Dedifferentiated amniotic fluid mesenchymal stem cell (primary cell): Measurements from ENCODE around the gene MAEA.

Source experiments
- DNase-seq: peaks from one replicate; pipeline ENCODE4 v3.0.0-alpha.2; 2016; ENCODE audit errors: extremely low spot score

Gene MAEA

GRCh38 chr4:1300466-1301455 lies 11.1 kb downstream of the MAEA start:
- no peak for DNase-seq

DNA sequence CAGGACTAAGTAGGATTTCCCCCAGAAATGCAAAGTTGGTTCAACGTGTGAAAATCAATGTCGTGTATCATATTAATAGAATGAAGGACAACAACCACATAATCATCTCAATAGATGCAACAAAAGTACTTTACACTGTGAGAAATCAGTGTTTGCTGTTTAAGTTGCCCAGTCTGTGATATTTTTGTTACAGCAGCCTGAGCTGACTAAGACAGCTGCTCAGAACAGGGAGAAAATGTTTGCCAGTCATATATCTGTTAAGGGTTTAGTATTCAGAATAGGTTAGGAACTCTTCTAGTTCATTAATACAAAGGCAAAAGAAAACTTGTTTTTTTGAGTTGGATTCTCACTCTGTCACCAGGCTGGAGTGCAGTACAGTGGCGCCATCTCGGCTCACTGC lies 12.5 kb downstream of the MAEA start:
- DNase-seq: no peak

DNA sequence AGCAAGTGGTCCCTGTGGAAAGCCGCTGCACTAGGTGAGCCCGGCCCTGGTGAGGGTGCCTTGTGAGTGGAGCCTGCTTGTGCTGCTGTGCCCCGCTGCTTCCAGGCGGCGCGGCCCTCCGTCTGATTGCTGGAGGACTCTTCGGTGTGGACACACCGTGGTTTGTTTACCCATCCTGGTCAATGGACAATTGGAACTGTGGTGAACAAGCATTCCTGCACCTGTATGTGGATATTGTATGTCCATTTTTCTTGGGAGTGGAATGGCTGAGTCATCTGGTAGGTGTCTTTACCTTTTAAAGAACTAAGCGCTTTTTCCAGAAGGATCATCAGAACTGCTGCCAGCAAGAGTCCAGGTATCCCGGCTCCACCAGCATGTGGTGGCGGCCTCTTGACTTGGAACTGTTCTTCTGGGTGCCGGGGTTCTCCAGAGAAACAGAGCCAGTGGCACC lies 15.6 kb downstream of the MAEA start:
- no peak for DNase-seq

DNA sequence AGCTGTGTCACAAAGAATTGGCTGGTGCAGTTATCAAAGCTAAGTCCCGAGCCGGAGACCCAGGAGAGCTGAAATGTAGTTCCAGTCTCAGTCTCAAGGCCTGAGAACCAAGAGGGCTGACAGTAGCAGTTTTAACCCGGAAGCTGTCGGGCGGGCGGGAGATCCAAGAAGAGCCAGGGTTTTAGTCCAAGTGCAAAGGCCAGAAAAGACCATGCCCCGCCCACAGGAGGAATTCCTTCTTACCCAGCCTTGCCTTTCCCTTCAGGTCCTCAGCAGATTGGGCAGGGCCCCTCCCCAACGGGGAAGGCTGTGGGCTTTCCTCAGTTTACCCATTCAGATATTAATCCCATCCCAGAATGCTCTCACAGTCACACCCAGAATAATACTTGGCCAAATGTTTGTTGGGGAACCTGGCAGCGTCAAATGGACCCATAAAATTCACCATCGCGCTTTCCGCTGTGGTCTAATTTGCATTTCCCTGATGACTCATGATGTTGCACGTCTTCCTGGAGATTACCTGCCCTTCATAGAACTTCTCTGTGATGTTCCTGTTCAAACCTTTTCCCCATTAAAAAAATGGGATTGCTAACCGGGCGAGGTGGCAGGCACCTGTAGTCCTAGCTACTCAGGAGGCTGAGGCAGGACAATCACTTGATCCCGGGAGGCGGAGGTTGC lies 16.2 kb downstream of the MAEA start:
- DNase-seq: no peak

GRCh38 chr4:1307951-1308735 lies 18.5 kb downstream of the MAEA start:
- DNase-seq: no peak

- DNase-seq: peak; percentile 75
Observed at GRCh38 chr4:1309261-1310010, 19.7 kb downstream of the MAEA start.

- DNase-seq: no peak
Observed at GRCh38 chr4:1310031-1310795, 20.5 kb downstream of the MAEA start.

DNA sequence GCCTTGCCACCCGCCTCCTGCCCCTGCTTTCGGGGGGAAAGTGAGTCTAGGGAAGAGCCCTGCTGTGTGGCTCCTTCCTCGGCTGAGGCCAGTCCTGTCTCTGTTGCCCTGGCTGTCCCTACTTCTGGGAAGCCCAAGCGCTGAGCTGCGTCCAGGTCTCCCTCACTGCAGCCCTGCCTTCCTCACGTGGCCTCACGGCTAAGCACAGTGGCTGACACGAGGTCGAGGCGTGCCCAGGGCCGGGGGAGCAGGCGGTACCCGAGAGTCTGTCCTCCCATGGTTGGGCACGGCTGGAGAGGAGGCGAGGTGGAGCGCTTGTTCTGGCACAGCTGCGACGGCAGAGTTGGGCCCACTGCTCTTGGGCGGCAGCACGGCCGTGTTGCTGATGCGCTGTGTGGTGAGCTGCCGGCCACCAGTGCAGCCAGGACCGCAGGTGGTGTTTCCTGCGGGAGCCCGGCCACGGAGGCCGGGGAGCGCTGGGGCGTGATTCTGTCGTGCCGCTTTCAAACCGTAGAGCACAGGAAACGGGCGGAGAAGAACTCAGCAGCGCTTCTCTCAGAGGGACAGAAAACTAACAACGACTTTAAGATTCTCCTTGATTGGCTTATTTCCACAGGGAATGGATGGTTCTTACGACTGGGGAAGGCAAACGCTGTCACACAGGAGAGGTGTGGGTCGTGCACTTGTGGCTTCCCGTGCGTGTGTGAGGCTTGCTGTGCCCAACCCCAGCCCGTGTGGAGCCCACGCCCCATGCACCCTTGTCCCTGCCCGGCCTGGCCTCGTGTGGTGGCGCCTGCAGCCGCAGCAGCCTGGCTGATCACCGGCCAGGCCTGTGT lies 21.3 kb downstream of the MAEA start:
- no peak for DNase-seq

- DNase-seq: no peak
Observed at GRCh38 chr4:1312821-1313640, 23.3 kb downstream of the MAEA start.

DNA sequence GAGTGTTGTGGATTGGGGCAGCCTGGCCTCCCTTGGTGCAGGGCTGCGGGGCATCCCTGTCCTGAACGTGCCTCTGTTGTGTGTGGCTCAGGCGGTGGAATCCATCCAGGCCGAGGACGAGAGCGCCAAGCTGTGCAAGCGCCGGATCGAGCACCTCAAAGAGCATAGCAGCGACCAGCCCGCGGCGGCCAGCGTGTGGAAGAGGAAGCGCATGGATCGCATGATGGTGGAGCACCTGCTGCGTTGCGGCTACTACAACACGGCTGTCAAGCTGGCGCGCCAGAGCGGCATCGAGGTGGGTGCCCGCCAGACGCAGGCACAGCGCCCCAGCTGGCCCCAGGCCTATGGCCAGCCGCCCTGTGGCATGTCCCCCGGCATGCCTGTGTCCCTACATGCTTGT lies 25.6 kb downstream of the MAEA start:
- no peak for DNase-seq

GRCh38 chr4:1315836-1316536 lies 26.3 kb downstream of the MAEA start:
- no peak for DNase-seq

- no peak for DNase-seq
Observed at GRCh38 chr4:1316537-1317168, 27.0 kb downstream of the MAEA start.

DNA sequence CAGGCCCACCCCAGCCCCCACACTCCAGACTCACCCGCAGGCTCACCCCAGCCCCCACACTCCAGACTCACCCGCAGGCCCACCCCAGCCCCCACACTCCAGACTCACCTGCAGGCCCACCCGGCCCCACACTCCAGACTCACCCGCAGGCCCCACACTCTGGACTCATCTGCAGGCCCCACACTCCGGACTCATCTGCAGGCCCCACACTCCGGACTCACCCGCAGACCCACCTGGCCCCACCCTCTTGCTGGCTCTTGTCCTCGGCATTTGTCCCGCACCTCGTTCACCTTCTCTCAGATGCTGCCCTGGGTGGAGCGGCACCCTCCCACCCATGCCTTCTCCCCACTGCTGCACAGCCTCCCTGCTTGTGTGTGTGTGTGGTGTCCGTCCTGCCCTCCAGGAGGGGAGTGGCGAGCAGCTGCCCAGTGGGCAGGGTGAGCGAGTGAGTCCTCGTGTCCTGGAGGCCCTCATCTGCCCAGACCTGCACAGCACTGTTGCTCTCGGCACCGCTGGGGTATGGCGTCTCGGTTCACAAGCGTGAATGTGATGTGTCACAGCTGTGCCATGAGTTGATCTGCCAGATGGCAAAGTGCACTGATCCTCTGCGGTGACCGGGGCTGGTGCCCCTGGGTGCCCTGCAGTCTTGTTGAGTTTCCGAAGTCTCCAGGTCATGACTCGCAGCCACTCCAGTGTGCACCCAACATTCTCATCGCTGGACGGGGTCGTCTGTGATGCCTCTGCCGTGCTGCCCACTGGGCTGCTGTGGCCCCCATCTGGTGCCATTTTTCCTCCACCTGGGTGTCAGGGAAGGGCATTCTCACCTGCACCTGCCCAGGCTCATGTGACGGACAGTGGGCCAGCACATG lies 27.7 kb downstream of the MAEA start:
- DNase-seq: no peak

- no peak for DNase-seq
Observed at GRCh38 chr4:1318046-1318375, 28.3 kb downstream of the MAEA start.

DNA sequence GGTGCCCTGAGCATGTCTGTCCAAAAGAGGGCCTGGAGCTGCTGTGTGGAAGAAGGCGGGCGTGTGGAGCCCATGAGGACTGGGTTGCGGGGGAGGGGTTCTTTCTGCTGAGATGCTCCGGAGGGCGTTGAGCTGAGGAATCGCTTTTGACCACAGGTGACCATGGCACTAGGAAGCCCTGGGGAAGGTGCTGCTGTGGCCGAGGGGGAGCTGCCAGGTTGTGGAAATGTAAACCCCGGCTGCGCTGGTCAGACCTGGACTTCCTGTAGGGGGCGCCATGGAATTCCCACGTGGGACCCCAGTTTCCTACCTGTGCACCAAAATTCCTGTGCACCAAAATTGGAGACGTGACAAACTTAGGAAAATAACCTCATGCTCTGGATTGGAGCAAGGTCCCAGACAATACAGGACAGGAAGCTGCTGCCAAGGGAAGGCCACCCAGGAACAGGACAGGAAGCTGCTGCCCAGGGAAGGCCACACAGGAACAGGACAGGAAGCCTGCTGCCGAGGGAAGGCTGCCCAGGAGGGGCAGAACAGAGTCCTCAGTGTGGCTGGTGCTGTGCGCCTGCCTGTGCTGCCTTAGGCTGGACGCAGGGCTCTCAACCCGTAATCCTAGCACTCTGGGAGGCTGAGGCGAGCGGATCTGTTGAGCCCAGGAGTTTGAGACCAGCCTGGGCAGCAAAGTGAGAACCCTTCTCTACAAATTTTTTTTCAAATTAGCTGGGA lies 29.0 kb downstream of the MAEA start:
- no peak for DNase-seq

DNA sequence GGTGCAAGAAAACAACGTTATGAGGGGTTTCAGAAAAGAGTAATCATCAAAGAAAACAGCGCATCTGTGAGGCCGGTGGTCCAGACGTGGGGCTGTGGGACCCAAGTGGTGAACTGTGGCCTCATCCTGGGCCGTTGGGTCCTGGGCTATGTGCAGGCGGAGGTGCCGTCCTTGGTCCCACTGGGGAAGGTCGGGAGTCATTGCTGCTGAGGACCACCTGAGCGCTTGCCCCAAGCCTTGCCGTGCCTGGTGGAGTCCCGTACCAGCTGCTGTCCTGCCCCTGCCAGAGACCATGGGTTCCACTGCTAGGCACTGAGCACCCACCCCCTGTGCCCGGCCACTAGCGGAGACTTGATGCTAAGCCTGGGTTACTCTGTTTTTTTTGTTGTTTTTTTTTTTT lies 31.8 kb downstream of the MAEA start:
- DNase-seq: no peak
